Measurements from ENCODE around the gene DGKQ. TPM values are rescaled to one million over a fixed set of nuclear protein-coding genes. Genes with fewer than 3 reads are reported as not detected.

Gene DGKQ
- total RNA-seq, 2 experiments from 2014 or later: 9.3 to 11.3 TPM

- intact Hi-C loops (cut with DNase I, micrococcal nuclease): no loop called here
- no peak for ATAC-seq
- Mint-ChIP-seq H3K36me3 (ENCODE audit: low read depth) (peaks cover 2% of the 10 kb centered on the region), H3K27me3 (no peaks in the 10 kb centered on the region), H3K4me3 (no peak overlapping the region), H3K9me3 (ENCODE audit: low read depth) (no peaks in the 10 kb centered on the region), H3K4me1 (peaks cover 3% of the 10 kb centered on the region), H3K27ac (no peak overlapping the region)
- ChIA-PET POLR2A (no interaction called here), CTCF (no interaction called here)
- no peak for DNase-seq
Observed at GRCh38 chr4:990746-991367, 17.5 kb upstream of the DGKQ start.

GRCh38 chr4:989722-990471 lies 16.5 kb upstream of the DGKQ start:
- H3K4me3 Mint-ChIP-seq: no peak overlapping the region
- DNase-seq (no peak), ATAC-seq (no peak)
- POLR2A ChIA-PET: no interaction called here
- peaks cover 11% of the 10 kb centered on the region for H3K4me1 Mint-ChIP-seq
- H3K27me3 Mint-ChIP-seq: no peaks in the 10 kb centered on the region
- CTCF ChIA-PET: no interaction called here
- H3K9me3 Mint-ChIP-seq (ENCODE audit: low read depth): no peaks in the 10 kb centered on the region
- intact Hi-C loops (cut with DNase I, micrococcal nuclease): loop anchor here in 1 of 2 experiments (5.0 kb wide), 2 partner anchors 58 to 248 kb away; partner anchors contain the start of genes GAK and TMEM175
- no peak overlapping the region for H3K27ac Mint-ChIP-seq
- peaks cover 2% of the 10 kb centered on the region for H3K36me3 Mint-ChIP-seq (ENCODE audit: low read depth)

- intact Hi-C loops (cut with DNase I, micrococcal nuclease): loop anchor here in 1 of 2 experiments (5.0 kb wide), 2 partner anchors 57 to 247 kb away; partner anchors contain the start of genes GAK and TMEM175
- Mint-ChIP-seq H3K27me3 (no peaks in the 10 kb centered on the region), H3K36me3 (ENCODE audit: low read depth) (peaks cover 2% of the 10 kb centered on the region), H3K4me1 (peaks cover 13% of the 10 kb centered on the region), H3K9me3 (ENCODE audit: low read depth) (no peaks in the 10 kb centered on the region), H3K27ac (no peak overlapping the region), H3K4me3 (no peak overlapping the region)
- DNase-seq (no peak), ATAC-seq (no peak)
- CTCF ChIA-PET: interaction anchor here (0.6 kb wide), 1 partner anchor 221 kb away, joined by 3 read pairs; no protein-coding TSS in a partner anchor
- POLR2A ChIA-PET: no interaction called here
Observed at GRCh38 chr4:988726-989721, 15.7 kb upstream of the DGKQ start.

- CTCF ChIA-PET: interaction anchor here (0.5 to 1.6 kb wide), 7 partner anchors 58 to 290 kb away, joined by 3 to 5 read pairs (median 3); no protein-coding TSS in a partner anchor
- POLR2A ChIA-PET: interaction anchor here (0.7 kb wide), 1 partner anchor 206 kb away, joined by 4 read pairs; no protein-coding TSS in a partner anchor
- Mint-ChIP-seq H3K27me3 (no peaks in the 10 kb centered on the region), H3K4me3 (peak overlapping the region; percentile 74), H3K9me3 (ENCODE audit: low read depth) (no peaks in the 10 kb centered on the region), H3K36me3 (ENCODE audit: low read depth) (peaks cover 2% of the 10 kb centered on the region), H3K4me1 (peaks cover 13% of the 10 kb centered on the region), H3K27ac (no peak overlapping the region)
- intact Hi-C loops (cut with DNase I, micrococcal nuclease): loop anchor here (2.0 to 5.0 kb wide), 5 partner anchors 56 to 385 kb away; partner anchors contain the start of genes GAK (in 1 of the 2) and TMEM175 (in 1 of the 2)
- no peak for DNase-seq
- ATAC-seq: no peak
Observed at GRCh38 chr4:987624-988513, 14.5 kb upstream of the DGKQ start.

GRCh38 chr4:986879-987623 lies 13.7 kb upstream of the DGKQ start, which contains the start of gene IDUA:
TSS of gene IDUA (plus strand) at chr4:987044. CDS start at chr4:987085, 41 bp downstream.
- DNase-seq: peak; percentile 93
- POLR2A ChIA-PET: interaction anchor here (0.6 to 0.7 kb wide), 3 partner anchors 10 to 231 kb away, joined by 3 to 4 read pairs (median 3); no protein-coding TSS in a partner anchor
- peak within 1 kb of the TSS; percentile 88 for H3K27ac Mint-ChIP-seq

GRCh38 chr4:986428-986878 lies 13.1 kb upstream of the DGKQ start:
- Mint-ChIP-seq H3K27ac (peak overlapping the region; percentile 88), H3K4me1 (peaks cover 13% of the 10 kb centered on the region), H3K36me3 (ENCODE audit: low read depth) (peaks cover 2% of the 10 kb centered on the region), H3K4me3 (peak overlapping the region; percentile 85), H3K27me3 (no peaks in the 10 kb centered on the region), H3K9me3 (ENCODE audit: low read depth) (no peaks in the 10 kb centered on the region)
- peak; percentile 18 for ATAC-seq
- ChIA-PET CTCF (interaction anchor here (1.0 to 1.6 kb wide), 2 partner anchors 90 to 291 kb away, joined by 4 to 5 read pairs; no protein-coding TSS in a partner anchor), POLR2A (interaction anchor here (0.6 kb wide), 3 partner anchors 9 to 230 kb away, joined by 3 to 5 read pairs (median 3); no protein-coding TSS in a partner anchor)
- DNase-seq: no peak
- intact Hi-C loops (cut with DNase I, micrococcal nuclease): loop anchor here (1.0 to 5.0 kb wide), 8 partner anchors 13 to 384 kb away; partner anchors contain the start of genes GAK (in 2 of the 2), TMEM175 (in 2 of the 2) and DGKQ (in 1 of the 2)

More at GRCh38 chr4:986879-987623, 13.7 kb upstream of the DGKQ start, which contains the start of gene IDUA:
- H3K4me1 Mint-ChIP-seq: peaks cover 13% of the 10 kb centered on the region
- H3K27me3 Mint-ChIP-seq: no peaks in the 10 kb centered on the region
- ATAC-seq: peak; percentile 82
- peak within 1 kb of the TSS; percentile 85 for H3K4me3 Mint-ChIP-seq
- no peaks in the 10 kb centered on the region for H3K9me3 Mint-ChIP-seq (ENCODE audit: low read depth)
- intact Hi-C loops (cut with DNase I, micrococcal nuclease): loop anchor here (1.0 to 5.0 kb wide), 8 partner anchors 14 to 384 kb away; partner anchors contain the start of genes GAK (in 2 of the 2), TMEM175 (in 2 of the 2) and DGKQ (in 1 of the 2)
- peaks cover 2% of the 10 kb centered on the region for H3K36me3 Mint-ChIP-seq (ENCODE audit: low read depth)
- CTCF ChIA-PET: interaction anchor here (0.5 to 1.6 kb wide), 6 partner anchors 58 to 290 kb away, joined by 3 to 5 read pairs (median 3); no protein-coding TSS in a partner anchor

GRCh38 chr4:985123-985830 lies 11.9 kb upstream of the DGKQ start:
- ChIA-PET POLR2A (interaction anchor here (0.6 kb wide), 1 partner anchor 10 kb away, joined by 6 read pairs; no protein-coding TSS in a partner anchor), CTCF (no interaction called here)
- Mint-ChIP-seq H3K27ac (no peak overlapping the region), H3K27me3 (no peaks in the 10 kb centered on the region), H3K4me1 (peaks cover 13% of the 10 kb centered on the region), H3K9me3 (ENCODE audit: low read depth) (no peaks in the 10 kb centered on the region), H3K36me3 (ENCODE audit: low read depth) (no peaks in the 10 kb centered on the region), H3K4me3 (peak overlapping the region; percentile 85)
- intact Hi-C loops (cut with DNase I, micrococcal nuclease): loop anchor here (1.0 to 5.0 kb wide), 4 partner anchors 12 to 243 kb away; partner anchors contain the start of genes DGKQ (in 1 of the 2), GAK (in 1 of the 2) and TMEM175 (in 1 of the 2)
- peak; percentile 76 for ATAC-seq
- peak; percentile 87 for DNase-seq

- no peaks in the 10 kb centered on the region for H3K27me3 Mint-ChIP-seq
- H3K9me3 Mint-ChIP-seq (ENCODE audit: low read depth): no peaks in the 10 kb centered on the region
- H3K27ac Mint-ChIP-seq: no peak overlapping the region
- H3K4me3 Mint-ChIP-seq: peak overlapping the region; percentile 85
- DNase-seq (no peak), ATAC-seq (no peak)
- H3K4me1 Mint-ChIP-seq: peaks cover 13% of the 10 kb centered on the region
- intact Hi-C loops (cut with DNase I, micrococcal nuclease): loop anchor here (1.0 to 5.0 kb wide), 4 partner anchors 11 to 242 kb away; partner anchors contain the start of genes DGKQ (in 1 of the 2), GAK (in 1 of the 2) and TMEM175 (in 1 of the 2)
- POLR2A ChIA-PET: interaction anchor here (0.6 kb wide), 1 partner anchor 9 kb away, joined by 6 read pairs; no protein-coding TSS in a partner anchor
- no peaks in the 10 kb centered on the region for H3K36me3 Mint-ChIP-seq (ENCODE audit: low read depth)
- CTCF ChIA-PET: no interaction called here
Observed at GRCh38 chr4:984336-985054, 11.1 kb upstream of the DGKQ start.
